Epidermal melanocyte (primary cell): ENCODE measurements around the gene CIB4.

ENCODE experiments used
- DNase-seq: peaks from one replicate; pipeline ENCODE4 v3.0.0; 2011; ENCODE audit warnings: low spot score; ENCODE audit not compliant: insufficient read length

CIB4 gene

DNA sequence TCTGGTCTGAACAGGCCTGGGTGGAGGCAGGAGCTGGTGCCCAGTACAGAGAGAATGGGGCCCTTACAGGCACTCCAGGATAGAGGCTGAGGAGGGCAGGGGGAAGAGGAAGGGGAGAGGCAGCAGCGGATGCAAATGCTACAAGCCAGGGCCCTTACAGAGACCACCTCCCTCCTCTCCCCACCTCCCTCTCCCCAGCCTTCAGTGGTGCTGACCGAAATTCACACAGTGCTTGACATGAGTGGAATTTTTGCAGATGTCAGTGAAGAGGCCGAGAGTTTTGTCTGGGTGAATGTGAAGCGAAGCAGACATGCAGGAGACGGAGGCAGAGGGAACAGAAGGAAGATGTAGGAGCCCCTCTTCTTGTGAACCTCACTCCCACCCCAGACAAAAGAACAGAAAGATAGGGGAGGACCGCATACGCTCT is 31.9 kb downstream of the CIB4 start:
- DNase-seq: no peak

DNA sequence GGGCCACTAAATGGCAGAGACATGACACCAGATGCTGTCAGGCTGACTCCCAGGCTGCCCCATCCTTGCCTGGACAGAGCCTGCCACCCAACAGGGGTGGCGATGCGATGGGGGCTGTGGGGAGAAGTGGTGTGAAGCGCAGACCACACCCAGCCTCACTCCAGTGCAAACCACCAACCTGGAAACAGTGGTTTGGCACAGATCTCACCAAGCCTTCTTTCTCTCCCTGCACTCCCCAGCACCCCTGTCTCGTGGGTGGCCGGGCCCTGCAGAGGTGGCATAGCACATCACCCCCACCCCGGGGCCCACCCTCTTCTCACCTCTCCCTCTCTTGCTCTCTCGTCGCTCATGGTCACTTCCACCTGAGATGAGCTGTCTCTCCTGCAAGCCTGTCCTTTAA is 32.6 kb downstream of the CIB4 start:
- no peak for DNase-seq

DNA sequence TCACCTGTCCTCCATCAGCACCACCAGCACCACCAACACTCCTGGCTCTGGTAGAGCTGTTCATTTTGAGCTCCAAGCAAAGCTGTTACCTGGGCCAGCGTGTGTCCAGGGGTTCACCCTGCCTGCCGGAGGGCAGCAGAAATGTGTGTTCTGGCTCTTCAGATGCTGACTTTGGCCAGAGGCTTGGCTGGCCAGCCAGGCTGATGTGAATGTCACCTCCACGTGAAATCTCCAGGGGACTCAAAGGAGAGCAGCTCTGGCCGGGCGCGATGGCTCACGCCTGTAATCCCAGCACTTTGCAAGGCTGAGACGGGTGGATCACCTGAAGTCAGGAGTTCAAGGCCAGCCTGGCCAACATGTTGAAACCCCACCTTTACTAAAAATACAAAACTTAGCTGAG is 33.5 kb downstream of the CIB4 start:
- no peak for DNase-seq

DNA sequence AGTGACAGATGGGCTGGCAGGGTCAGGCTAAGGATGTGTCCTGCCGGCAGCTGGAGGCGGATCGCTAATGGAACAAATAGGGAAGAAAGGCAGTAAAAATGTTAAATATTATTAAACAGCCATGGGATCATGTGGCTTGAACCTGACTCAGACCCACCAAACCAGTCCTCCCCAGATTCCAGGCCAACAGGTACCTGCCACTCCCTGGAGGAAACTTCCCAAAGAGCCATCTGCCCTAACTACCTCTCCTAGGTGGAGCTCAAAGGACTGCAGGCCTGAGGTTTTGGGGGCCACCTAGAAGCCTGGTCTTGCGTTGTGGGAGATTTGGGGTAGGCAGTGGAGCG is 34.3 kb downstream of the CIB4 start:
- DNase-seq: no peak

DNA sequence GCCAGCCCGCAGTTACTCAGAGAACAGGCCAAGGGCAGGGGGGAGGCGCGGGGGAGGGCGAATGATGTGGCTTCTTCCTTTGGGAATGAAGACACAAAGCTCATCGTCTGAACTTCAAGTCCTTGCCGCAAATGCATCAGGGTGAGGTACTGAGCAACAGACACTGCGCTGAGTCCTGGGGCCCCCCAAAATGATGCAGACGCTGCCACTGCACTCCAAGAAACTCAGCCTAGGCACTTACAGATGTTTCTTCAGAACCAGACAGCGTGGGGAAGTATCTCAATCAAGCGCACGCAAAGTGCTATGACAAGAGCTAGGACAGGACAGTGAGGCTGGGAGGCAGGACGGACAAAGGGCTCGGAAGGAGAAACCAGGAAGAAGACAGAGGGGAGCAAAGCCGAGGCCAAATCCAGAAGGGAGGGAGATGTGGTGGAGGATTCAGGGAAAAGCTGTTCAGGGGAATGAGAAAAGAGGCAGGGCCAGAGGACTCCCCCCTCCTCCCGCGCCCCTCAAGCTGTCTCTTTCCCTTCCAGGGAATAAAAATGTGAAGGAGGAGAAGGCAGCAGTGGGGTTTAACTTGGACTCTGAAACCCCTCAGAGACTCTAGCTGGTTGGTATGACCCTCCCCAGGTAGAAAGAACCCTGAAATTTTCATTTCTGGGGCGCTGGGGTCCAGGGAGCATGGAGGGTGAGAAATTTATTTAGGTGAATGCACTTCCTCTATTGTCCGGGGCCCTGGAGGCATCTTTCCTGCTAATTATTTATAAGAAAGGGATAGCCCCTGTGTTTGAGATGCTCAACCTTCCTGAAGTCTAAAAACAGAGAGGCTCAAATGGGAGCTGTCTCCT is 34.9 kb downstream of the CIB4 start:
- DNase-seq: no peak

DNA sequence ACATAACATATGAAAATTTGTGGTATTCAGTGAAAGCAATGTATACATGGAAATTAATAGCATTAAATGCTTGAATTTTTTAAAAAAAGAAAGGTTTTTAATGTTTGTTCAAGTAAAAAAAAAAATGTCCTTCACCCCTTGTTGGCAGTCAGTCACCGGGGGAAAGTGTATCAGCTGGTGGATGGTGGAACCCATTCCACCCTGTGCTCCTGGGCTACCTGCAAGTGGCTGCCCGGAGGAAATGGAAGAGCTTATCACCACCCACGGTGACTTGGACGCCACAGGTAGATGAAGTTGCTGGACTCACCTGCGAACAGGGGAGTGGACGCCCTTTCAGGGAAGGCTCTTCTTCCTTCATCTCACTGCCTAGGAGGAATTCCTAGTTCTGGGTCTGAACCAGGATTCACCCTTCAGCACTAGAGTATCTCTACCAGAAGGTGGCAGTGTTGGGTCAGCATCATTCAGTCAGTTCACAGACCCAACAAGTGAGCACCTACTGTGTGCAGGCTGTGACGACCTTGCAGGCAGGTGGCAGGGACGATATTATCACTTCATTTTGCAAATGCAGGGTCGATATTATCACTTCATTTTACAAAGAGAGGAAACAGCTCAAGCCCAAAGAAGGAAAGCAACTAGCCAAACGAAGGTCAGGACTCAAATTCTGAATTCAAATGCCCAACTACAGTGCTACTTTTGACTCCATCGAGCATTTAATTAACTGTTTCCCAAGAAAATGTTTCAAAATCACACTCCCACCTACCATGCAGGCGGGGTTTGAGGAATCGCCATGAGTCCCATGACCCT is 35.8 kb downstream of the CIB4 start:
- no peak for DNase-seq

DNA sequence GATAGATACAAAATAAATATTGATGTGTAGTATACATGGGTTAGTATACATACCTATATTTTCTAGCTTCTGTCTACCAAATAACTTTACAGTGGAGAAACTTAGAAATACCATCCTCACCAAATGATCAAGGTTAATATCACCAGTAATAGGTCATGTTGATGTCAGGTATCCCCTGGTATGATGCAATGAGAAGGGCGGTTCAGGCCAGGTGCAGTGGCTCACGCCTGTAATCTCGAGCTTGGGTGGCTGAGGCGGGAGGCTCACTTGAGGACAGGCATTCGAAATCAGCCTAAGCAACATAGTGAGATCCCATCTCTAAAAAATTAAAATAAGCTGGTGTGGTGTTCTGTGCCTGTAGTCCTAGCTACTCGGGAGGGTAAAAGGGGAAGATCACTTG is 38.6 kb downstream of the CIB4 start:
- DNase-seq: no peak

DNA sequence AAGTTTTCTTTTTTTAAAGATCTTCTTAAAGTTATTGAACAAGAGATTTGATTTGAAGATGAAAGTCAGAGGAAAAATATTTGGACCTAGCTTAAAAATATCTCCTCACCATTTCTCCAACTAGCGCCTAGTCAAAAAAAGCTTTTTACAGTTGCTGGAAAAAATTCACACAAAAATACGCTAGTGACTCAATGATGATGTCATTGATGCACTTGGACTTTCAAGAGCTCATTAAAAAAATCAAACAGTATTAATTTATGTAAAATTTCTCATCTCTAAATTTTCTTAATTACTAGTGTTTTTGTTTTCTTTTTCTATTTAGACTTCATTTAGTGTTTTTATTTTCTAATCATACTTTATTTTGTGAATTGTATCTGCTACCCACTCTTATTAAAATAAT is 41.8 kb downstream of the CIB4 start:
- no peak for DNase-seq

DNA sequence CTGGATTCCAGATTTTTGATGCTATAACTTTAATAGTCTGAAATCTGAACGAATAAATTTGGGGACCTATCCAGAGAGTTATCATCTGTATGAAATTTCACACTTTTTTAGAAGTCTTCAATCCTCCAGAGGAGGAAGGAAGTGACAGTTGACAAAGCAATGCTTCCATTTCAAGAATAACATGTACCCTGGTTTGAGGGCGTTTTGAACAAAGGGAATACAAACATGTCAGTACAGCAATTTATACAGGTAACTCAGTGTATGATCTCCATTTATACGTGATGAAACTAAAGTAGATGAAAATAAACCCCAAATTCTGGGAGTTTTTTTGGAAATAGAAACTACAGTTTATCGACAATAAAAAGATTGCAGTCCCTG is 42.2 kb downstream of the CIB4 start:
- no peak for DNase-seq

DNA sequence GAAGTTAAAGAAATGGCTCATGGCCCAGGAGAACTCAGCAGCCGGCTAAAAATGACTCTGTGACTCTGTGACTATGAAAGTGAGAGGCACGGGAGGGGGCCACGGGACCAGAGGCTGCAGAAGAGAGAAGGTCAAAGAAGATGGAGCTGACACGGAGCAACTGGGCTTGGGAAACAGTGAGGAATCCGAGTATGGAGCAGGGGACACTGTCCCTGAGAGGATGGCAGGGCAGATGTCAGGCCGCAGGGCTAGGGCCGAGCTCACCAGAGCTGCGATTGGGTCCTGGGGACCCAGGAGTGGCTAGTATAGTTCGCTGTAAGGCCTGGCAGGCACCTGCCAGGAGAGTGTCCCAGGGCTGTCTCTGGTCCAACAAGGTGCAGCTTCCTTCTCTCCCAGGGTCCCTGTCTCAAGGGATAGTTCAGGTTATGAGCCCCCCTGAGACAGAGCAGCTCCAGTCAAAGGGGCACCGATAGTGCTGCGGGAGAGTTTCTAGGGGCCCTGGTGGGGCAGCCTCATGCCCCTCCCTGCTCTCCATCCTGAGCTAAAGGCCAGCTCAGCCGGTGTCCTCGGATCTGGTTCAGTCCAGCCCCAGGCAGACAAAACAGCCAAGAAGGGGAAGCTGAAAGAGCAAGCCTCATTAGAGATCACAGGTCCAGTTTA is 42.7 kb downstream of the CIB4 start:
- no peak for DNase-seq

DNA sequence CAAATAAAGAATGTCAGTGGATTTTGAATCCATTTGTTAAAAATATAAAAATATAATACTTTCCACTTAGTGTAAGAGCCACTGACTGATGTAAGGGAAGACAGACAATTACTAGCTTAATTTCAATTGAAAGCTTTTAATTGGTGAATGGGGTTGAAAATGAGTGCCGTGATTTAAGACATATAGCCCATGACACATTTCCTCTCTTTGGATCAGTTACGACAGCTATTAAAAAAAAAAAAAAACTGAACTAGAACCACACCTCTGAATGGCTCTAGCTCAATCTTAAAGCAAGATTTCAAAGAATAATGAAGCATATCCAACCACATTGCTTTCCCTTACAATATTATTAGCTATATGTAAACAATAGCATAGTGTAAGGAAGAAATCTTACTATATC is 44.0 kb downstream of the CIB4 start:
- no peak for DNase-seq

DNA sequence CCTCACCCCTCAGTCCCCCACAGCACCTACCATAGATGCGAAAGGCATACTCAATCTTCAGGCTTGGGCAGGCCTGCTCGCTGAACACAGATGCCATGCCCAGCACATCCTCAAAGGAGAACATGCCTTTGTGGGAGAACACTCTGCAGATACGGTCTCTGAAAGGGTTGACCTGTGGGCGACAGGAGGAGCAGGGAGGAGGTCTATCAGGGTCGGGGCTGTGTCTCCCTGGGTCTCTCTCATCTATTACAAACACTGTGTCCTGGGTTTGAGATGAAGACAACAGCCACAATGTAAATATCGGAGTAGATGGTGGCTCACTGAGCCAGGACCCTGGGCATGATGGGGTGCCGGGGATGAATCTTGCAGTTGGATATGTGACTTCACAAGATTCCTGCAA is 46.0 kb downstream of the CIB4 start:
- DNase-seq: no peak

DNA sequence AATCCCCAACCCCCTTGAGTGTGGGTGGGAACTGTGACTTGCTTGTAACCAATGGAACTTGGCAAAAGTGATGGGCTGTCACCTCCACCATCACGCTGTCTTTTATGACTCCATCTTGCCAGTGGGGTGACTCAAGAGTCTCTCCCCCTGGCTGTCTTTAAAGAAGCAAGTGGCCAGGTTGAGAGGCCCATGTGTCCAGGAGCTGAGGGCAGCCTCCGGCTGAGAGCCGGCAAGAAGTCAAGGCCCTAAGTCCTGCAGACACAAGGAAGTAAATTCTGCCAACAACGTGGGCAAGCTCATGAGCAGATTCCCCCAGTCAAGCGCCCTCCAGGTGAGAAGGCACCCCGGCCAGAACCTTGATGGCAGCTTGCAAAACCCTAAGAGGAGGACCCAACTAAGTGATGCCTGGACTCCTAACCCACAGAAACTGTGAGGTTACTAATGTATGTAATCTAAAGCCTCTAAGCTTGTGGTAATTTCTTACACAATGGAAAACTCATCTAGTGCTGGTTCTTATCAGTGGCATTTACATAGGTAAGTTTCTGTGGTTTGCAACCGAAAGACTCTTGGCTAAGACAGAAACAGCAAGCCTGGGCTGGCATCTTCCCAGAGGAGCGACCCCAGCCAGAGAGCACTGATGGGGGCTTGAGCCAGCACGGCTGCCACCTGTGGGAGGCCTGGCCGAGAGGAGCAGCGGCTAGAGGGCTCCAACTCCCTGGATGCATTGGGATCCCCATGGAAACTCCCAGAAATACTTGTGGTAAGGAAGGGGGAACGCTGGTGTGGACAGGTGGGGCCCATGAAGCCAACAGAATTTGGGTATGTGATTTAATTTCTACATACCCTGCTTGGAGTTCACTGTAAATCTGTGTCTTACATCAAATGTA is 49.3 kb downstream of the CIB4 start:
- DNase-seq: no peak

DNA sequence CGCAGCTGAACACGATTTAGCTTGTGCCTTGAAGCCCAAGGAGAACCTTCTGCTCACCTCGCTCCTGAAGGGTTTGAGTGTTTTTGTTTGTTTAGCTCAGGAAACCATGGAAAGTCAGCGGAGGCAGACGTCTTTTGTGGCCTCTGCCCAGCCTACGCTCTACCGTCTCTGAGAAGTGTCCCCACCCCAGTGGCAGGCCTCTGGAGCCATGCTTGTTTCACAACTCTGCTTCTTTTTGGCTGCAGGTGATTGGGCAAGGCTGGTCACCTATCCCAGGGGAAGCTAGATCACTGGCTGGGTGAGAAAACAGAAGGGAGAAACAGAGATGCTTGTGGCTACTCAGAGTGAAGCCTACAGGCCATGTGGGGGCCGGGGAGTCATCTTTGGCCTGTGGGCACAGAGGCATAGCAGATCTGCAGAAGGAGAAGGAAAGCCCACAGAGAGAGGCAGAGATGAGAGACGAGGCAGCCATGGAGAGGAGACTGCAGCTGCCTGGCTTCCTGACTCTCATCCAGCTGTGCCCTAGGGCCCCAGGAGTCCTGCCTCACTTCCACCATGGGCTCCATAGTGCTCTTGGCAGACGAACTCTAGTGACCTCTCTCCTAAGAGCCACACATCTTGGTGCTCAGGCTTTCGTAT is 50.1 kb downstream of the CIB4 start:
- DNase-seq: no peak

DNA sequence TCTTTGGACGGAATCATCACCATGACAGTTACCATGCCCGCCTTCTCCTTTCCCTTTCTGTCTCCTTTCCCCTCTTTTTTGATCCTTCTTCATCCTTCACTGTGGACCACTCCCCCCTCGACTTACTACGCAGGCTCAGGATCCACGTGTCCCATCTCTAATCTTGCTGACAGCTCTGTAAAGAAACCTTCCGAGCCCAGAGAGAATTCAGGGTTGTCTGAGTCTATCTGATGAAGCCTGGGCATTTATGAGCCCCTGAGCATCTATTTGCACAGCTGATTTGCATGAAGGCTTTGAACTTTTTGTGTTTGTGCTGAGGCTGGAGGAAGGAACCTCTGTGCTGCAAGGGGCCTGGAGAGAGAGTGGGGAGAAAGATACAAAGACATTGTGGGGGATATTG is 50.7 kb downstream of the CIB4 start:
- no peak for DNase-seq

DNA sequence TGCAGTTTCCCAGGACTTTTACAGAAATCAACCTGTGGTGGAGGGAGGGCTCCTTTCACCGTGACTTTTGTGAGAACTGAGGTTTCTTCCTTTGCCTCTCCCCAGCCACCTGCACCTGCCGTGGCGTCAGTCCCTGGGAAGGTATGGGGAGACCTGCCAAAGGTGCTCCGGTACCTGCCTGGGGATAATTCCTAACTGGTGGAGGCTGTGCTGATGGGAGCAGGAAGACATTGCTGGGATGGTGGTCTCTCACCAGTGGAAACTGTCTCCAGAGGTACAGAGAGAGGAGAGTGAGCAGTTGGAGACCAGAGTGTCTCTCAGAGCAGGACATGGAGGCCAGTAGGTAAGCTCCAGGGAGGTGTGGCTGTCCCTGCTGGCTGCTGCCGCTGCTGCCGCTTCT is 52.6 kb downstream of the CIB4 start:
- no peak for DNase-seq

DNA sequence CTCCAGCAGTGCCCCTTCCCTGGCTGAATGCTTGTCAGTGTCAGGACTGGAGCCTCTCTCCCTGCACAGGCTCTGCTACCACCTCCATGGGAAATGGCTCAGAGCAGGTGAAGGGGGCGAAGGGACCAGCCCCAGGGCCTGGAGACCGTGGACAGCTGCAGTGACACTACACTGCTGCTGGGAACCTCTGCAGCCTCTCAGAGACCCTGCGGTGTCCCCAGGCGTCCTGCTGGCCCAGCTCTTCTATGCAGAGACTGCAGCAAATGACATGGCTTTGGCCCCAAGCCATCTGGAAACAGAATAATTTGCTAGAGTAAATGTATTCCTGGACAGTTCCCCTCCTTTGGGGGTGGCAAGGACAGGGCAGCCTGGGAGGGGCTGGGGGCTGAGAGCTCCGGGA is 53.2 kb downstream of the CIB4 start:
- DNase-seq: no peak

DNA sequence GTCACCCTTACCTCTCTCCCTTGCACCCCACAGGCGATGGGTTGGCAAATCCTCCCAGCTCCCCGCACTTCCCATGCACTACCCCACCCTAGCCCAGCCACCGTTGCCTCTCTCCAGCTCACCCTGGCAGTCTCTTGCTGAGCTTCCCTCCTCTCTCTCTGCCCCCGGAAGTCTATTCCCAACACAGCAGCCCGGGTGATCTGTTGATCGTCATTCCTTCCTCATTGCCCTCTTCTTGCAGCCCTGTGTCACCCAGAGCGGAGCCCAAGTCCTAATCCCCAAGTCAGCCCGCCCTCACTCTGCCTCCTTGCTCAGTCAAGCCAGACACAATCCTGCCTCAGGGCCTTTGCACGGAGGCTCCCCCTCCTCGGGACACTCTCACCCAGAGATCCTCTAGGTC is 55.2 kb downstream of the CIB4 start:
- DNase-seq: no peak

DNA sequence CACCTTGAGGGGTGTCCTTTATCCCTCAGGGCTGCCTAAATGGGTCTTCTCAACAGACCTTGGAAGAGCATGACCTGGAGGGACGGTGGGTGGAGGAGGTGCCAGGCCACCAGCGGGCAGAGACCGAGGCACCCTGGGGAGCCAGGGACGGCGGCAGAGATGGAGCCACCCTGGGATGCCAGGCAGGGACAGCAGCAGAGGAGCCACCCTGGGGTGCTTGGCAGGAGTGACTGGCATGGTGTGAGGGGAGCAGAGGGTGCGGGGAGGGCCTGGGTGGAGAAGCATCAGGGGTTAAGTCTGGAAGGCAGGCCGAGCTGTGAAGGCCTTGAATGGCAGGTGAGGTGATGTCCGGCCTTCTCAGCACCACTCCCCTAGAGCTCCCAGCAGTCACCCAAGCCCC is 56.1 kb downstream of the CIB4 start:
- no peak for DNase-seq

DNA sequence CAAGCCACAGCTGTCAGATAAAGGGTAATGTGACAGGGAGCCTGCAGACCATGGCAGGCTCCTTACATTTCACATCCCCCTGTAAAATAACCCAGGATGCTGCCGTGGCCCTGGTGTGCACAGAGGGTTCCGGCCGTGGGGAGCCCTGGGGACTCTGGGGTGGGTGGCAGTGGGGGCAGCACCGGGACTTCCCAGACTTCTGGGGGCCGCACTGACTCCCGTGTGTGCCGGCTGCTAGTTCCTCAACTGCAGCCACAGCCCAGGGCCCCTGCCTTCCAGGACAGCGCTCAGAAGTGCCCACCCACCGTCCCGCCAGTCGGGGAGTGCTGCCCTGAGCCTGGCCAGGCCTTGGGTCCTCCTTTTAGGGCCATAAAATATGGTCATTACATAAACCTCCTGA is 56.5 kb downstream of the CIB4 start:
- no peak for DNase-seq

DNA sequence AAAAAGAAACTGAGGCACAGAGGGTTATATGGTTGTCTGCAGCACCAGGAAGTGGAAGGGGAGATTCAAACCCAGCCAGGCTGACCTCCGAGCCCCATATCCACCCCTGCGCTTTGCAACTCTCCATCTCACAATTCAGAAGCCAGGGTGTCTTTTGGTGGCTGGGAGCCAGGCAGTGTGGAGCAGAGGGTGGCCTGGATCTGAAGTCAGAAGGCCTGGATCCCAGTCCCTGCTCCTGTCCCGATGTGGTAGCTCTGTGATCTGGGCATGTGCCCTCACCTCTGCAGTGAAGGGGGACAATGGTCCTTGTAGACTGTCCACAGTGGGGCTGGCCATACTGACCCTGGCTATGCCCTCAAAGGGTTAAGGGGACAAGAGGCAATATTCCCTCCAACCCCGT is 57.0 kb downstream of the CIB4 start:
- DNase-seq: no peak
